ENCODE data around the gene CRAMP1.

Gene CRAMP1

DNA sequence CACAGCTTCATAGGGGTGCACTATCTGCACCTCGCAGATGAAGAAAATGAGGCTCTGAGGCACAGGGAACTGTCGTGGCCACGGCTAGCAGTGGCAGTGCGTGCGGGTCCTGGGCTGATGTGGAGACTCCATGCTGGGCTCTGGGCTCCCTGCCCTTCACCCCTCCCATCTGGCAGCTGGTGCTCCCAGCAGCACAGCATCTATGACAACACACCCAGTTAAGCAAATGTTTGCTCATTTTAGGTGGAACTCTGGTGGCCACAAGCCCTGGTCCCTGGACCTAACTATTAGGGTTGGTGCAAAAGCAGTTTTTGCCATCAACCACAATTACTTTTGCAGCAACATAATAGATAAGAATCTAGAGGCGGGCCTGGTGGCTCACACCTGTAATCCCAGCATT, 31.2 kb upstream of the CRAMP1 start (continued):
- TF ChIP-seq BCL11A (tag by site-specific recombination; IDR thresholded peaks at IDR 0.05; ENCODE audit: low read depth) (no peak), ZNF626 (tag by site-specific recombination; IDR thresholded peaks at IDR 0.05) (no peak), ZNF555 (tag by site-specific recombination; conservative IDR thresholded peaks at IDR 0.05) (no peak), ZNF837 (tag by site-specific recombination; IDR thresholded peaks at IDR 0.05) (no peak)
- TF ChIP-seq, protein P1, sequence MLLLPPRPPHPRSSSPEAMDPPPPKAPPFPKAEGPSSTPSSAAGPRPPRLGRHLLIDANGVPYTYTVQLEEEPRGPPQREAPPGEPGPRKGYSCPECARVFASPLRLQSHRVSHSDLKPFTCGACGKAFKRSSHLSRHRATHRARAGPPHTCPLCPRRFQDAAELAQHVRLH (tag by site-specific recombination; IDR thresholded peaks at IDR 0.05), result no peak

DNA sequence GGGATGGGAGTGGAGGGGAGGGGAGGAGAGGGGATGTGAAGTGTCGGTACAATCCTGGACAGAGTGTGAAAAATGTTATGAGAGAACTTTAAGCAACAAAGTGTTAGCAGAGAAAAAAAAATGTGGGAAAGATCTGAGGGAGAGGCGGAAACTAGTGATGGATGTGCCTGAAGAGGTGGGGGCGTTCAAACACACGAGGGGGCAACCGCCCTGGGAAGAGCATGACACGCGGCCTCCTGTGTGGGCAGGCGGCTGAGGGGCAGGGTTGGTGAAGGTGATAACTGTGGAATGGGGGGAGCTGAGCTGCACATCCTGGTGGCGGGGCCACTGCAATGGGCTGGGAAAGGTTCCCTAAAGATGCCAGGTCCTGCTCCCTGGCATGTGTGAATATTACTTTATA, 30.4 kb upstream of the CRAMP1 start:
- Histone ChIP-seq H3K36me3 (ENCODE audit: control insufficient read depth in 2 of 2, insufficient read depth in 1 of 2, low read length in 2 of 2) (peaks cover 7 to 80% of the 10 kb centered on the region in 2 experiments; a peak in 2 of 3 replicates), H3K27ac (ENCODE audit: extremely low read depth, low read depth, low read length) (no peak overlapping the region), H3K4me3 (ENCODE audit: low read depth, low read length) (no peak overlapping the region), H3K9me3 (ENCODE audit: control insufficient read depth, insufficient read depth, low read depth, low read length) (no peaks in the 10 kb centered on the region), H3K4me1 (ENCODE audit: control insufficient read depth, insufficient read depth, low read length) (no peaks in the 10 kb centered on the region)
- POLR2A ChIA-PET, result no interaction called here
- CTCF ChIA-PET, result no interaction called here
- TF ChIP-seq REPIN1 (tag by site-specific recombination; IDR thresholded peaks at IDR 0.05; ENCODE audit: low read depth) (no peak), BCL11A (tag by site-specific recombination; IDR thresholded peaks at IDR 0.05; ENCODE audit: low read depth) (no peak), ZBTB20 (tag by site-specific recombination; IDR thresholded peaks at IDR 0.05) (no peak), ZNF843 (tag by site-specific recombination; IDR thresholded peaks at IDR 0.05) (no peak), ZBTB1 (tag by site-specific recombination; IDR thresholded peaks at IDR 0.05) (no peak), ZNF391 (tag by site-specific recombination; IDR thresholded peaks at IDR 0.05; ENCODE audit: borderline replicate concordance, low read depth) (no peak), ZNF610 (tag by site-specific recombination; IDR thresholded peaks at IDR 0.05; ENCODE audit: borderline replicate concordance) (no peak), ZNF10 (tag by site-specific recombination; IDR thresholded peaks at IDR 0.05) (no peak), ZNF248 (tag by site-specific recombination; IDR thresholded peaks at IDR 0.05) (no peak), ZFHX2 (tag by site-specific recombination; conservative IDR thresholded peaks at IDR 0.05) (peak; percentile 62), EGR2 (tag by site-specific recombination; IDR thresholded peaks at IDR 0.05; ENCODE audit: low read depth) (peak; percentile 84)
- TF ChIP-seq, protein P1 (tag by site-specific recombination; IDR thresholded peaks at IDR 0.05), result no peak
- TF ChIP-seq, protein P2, sequence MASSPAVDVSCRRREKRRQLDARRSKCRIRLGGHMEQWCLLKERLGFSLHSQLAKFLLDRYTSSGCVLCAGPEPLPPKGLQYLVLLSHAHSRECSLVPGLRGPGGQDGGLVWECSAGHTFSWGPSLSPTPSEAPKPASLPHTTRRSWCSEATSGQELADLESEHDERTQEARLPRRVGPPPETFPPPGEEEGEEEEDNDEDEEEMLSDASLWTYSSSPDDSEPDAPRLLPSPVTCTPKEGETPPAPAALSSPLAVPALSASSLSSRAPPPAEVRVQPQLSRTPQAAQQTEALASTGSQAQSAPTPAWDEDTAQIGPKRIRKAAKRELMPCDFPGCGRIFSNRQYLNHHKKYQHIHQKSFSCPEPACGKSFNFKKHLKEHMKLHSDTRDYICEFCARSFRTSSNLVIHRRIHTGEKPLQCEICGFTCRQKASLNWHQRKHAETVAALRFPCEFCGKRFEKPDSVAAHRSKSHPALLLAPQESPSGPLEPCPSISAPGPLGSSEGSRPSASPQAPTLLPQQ (tag by site-specific recombination; IDR thresholded peaks at IDR 0.05), result no peak
- TF ChIP-seq, protein P3, sequence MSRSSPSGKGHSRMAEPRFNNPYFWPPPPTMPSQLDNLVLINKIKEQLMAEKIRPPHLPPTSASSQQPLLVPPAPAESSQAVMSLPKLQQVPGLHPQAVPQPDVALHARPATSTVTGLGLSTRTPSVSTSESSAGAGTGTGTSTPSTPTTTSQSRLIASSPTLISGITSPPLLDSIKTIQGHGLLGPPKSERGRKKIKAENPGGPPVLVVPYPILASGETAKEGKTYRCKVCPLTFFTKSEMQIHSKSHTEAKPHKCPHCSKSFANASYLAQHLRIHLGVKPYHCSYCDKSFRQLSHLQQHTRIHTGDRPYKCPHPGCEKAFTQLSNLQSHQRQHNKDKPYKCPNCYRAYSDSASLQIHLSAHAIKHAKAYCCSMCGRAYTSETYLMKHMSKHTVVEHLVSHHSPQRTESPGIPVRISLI (tag by site-specific recombination; IDR thresholded peaks at IDR 0.05), result no peak

DNA sequence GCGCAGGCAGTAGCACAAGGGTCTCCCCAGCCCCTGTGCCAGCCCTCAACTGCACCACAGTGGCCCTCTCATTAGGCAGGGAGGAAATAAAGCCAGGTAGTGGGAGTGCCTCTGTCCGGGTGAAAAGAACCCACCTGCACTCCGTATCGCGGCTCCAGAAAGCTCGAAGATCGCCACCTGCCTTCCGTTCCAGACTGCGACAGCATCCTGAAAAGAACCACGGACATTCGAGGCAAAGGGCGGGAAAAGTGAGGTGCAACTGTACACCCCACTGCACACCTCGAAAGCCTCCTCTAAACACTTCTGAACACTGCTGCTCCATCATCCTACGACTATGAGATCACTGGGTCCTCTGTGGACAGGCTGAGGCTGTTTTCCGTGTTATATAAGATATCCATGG, 29.0 kb upstream of the CRAMP1 start:
- peaks cover 7 to 80% of the 10 kb centered on the region in 2 experiments; a peak in 2 of 3 replicates for H3K36me3 ChIP-seq (ENCODE audit: control insufficient read depth in 2 of 2, insufficient read depth in 1 of 2, low read length in 2 of 2)
- POLR2A ChIA-PET, result no interaction called here
- no peak overlapping the region for H3K4me3 ChIP-seq (ENCODE audit: low read depth, low read length)
- no peaks in the 10 kb centered on the region for H3K4me1 ChIP-seq (ENCODE audit: control insufficient read depth, insufficient read depth, low read length)
- H3K9me3 ChIP-seq (ENCODE audit: control insufficient read depth, insufficient read depth, low read depth, low read length), result no peaks in the 10 kb centered on the region
- H3K27ac ChIP-seq (ENCODE audit: extremely low read depth, low read depth, low read length), result no peak overlapping the region
- CTCF ChIA-PET, result no interaction called here
- TF ChIP-seq PRDM1 (tag by site-specific recombination; IDR thresholded peaks at IDR 0.05), result no peak
- TF ChIP-seq, protein P4, sequence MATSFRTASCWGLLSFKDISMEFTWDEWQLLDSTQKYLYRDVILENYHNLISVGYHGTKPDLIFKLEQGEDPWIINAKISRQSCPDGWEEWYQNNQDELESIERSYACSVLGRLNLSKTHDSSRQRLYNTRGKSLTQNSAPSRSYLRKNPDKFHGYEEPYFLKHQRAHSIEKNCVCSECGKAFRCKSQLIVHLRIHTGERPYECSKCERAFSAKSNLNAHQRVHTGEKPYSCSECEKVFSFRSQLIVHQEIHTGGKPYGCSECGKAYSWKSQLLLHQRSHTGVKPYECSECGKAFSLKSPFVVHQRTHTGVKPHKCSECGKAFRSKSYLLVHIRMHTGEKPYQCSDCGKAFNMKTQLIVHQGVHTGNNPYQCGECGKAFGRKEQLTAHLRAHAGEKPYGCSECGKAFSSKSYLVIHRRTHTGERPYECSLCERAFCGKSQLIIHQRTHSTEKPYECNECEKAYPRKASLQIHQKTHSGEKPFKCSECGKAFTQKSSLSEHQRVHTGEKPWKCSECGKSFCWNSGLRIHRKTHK (tag by site-specific recombination; IDR thresholded peaks at IDR 0.05), result no peak
- no peak for TF ChIP-seq ZEB2 (tag by site-specific recombination; IDR thresholded peaks at IDR 0.05)
- TF ChIP-seq, protein P5, sequence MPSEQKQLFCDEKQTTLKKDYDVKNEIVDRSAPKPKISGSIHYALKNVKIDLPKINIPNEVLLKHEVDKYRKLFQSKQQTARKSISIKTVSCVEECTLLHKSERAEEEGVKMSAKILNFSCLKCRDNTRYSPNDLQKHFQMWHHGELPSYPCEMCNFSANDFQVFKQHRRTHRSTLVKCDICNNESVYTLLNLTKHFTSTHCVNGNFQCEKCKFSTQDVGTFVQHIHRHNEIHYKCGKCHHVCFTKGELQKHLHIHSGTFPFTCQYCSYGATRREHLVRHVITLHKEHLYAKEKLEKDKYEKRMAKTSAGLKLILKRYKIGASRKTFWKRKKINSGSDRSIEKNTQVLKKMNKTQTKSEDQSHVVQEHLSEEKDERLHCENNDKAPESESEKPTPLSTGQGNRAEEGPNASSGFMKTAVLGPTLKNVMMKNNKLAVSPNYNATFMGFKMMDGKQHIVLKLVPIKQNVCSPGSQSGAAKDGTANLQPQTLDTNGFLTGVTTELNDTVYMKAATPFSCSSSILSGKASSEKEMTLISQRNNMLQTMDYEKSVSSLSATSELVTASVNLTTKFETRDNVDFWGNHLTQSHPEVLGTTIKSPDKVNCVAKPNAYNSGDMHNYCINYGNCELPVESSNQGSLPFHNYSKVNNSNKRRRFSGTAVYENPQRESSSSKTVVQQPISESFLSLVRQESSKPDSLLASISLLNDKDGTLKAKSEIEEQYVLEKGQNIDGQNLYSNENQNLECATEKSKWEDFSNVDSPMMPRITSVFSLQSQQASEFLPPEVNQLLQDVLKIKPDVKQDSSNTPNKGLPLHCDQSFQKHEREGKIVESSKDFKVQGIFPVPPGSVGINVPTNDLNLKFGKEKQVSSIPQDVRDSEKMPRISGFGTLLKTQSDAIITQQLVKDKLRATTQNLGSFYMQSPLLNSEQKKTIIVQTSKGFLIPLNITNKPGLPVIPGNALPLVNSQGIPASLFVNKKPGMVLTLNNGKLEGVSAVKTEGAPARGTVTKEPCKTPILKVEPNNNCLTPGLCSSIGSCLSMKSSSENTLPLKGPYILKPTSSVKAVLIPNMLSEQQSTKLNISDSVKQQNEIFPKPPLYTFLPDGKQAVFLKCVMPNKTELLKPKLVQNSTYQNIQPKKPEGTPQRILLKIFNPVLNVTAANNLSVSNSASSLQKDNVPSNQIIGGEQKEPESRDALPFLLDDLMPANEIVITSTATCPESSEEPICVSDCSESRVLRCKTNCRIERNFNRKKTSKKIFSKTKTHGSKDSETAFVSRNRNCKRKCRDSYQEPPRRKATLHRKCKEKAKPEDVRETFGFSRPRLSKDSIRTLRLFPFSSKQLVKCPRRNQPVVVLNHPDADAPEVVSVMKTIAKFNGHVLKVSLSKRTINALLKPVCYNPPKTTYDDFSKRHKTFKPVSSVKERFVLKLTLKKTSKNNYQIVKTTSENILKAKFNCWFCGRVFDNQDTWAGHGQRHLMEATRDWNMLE (tag by site-specific recombination; conservative IDR thresholded peaks at IDR 0.05; ENCODE audit: low read depth), result no peak
- no peak for TF ChIP-seq ZNF596 (tag by site-specific recombination; IDR thresholded peaks at IDR 0.05)
- TF ChIP-seq GLIS2 (tag by site-specific recombination; IDR thresholded peaks at IDR 0.05), result no peak
- no peak for TF ChIP-seq ZNF423 (tag by site-specific recombination; IDR thresholded peaks at IDR 0.05)
- no peak for TF ChIP-seq ZNF133 (tag by site-specific recombination; IDR thresholded peaks at IDR 0.05)
